GM23338 (cell line): Measurements from ENCODE around the gene RYR2.

Experiments used
- CTCF ChIP-seq, 2 experiments: fragments of 200-600 bp in 1 of 2; sonication (generic) in 1 of 2; conservative IDR thresholded peaks; 2 replicates each; pipeline versions ENCODE4 v1.5.1 to v1.6.1; 2016 to 2017; ENCODE audit warnings: antibody characterized with exemption in 2 of 2, low read depth in 2 of 2, mild to moderate bottlenecking in 2 of 2, moderate library complexity in 1 of 2
- EZH2phosphoT487 ChIP-seq: fragments of 200-600 bp; sonication (generic); IDR thresholded peaks from one replicate; pipeline ENCODE4 v1.8.1; 2018; ENCODE audit warnings: antibody characterized with exemption; ENCODE audit not compliant: unreplicated experiment

- TF ChIP-seq EZH2phosphoT487, result no peak
- TF ChIP-seq CTCF (conservative IDR thresholded peaks at IDR 0.05; ENCODE audit: low read depth in 2 of 2), result peak; percentile 54 to 82
Observed at GRCh38 chr1:237041795-237042525, at the start of gene RYR2.
